Testis (tissue), 3 donors: ENCODE measurements around the gene AFAP1L2. TPM values are rescaled to one million over a fixed set of nuclear protein-coding genes. Genes with fewer than 3 reads are reported as not detected.

Experiments
- DNase-seq: peaks from one replicate; pipeline ENCODE4 v3.0.0-alpha.2; 2019
- H3K27ac ChIP-seq, 2 donors: fragments of 200-600 bp; sonication (generic); one replicate each; pipeline ENCODE4 v1.5.1; 2019
- H3K27me3 ChIP-seq: fragments of 200-600 bp; sonication (generic); one replicate; pipeline ENCODE4 v1.5.1; 2019
- H3K36me3 ChIP-seq: fragments of 200-600 bp; sonication (generic); one replicate; pipeline ENCODE4 v1.5.1; 2017; ENCODE audit warnings: low read depth; ENCODE audit errors: missing control alignments
- H3K4me1 ChIP-seq: fragments of 200-600 bp; sonication (generic); one replicate; pipeline ENCODE4 v1.5.1; 2019
- H3K4me3 ChIP-seq, 2 donors: fragments of 200-600 bp; sonication (generic); one replicate each; pipeline ENCODE4 v1.5.1; 2017 to 2019
- H3K9me3 ChIP-seq: fragments of 200-600 bp; sonication (generic); one replicate; pipeline ENCODE4 v1.5.1; 2017
- CTCF ChIP-seq, 3 experiments: fragments of 450-650 bp in 2 of 3; fragments of 200-600 bp in 1 of 3; sonication (generic) in 1 of 3; IDR thresholded peaks; one replicate each; pipeline ENCODE4 v1.5.1; 2016 to 2019; ENCODE audit warnings: antibody characterized with exemption in 3 of 3, mild to moderate bottlenecking in 2 of 3, moderate library complexity in 1 of 3
- POLR2A ChIP-seq: fragments of 450-650 bp; IDR thresholded peaks from one replicate; pipeline ENCODE4 v1.6.1; 2017; ENCODE audit warnings: antibody characterized with exemption, mild to moderate bottlenecking, moderate library complexity
- WGBS, 2 donors: methylation state at CpG; one replicate each; pipeline ENCODE4 v1.1.5; 2018; 5-methylcytosine and 5-hydroxymethylcytosine counted together
- intact Hi-C: fragments of 100-400 bp; cut with DNase I; formaldehyde crosslinking; loops from one replicate; pipeline ENCODE4 v1.15.1; 2023; ENCODE audit warnings: low total_unique reads
- polyA plus RNA-seq: library from polyadenylated mRNA; stranded (reverse); fragments of 350-450 nt; fragmentation: Illumina TruSeq; extraction: RNeasy Lipid Tissue Mini Kit (QIAGEN cat#74804); gene quantifications from one replicate; pipeline ENCODE4 v1.2.3, GENCODE V29; 2014; ENCODE audit warnings: low read depth, low replicate concordance; ENCODE audit not compliant: insufficient read depth
- total RNA-seq, 2 donors: library from RNA; depleted of rRNA; stranded (reverse); fragments of >200 nt; gene quantifications; one replicate each; pipeline ENCODE4 v1.2.3, GENCODE V29; 2016

The AFAP1L2 gene
- total and polyA plus RNA-seq, 3 donors from 2014 or later = 4.0 to 7.4 (median 6.9) TPM

- 83 to 88% methylated on average over 3 of the region's 3 CpGs for WGBS, 2 donors
- no peaks in the 10 kb centered on the region for H3K36me3 ChIP-seq
- H3K27me3 ChIP-seq = no peaks in the 10 kb centered on the region
- intact Hi-C loops = no loop called here
- DNase-seq = no peak
- H3K9me3 ChIP-seq = no peaks in the 10 kb centered on the region
- no peak for TF ChIP-seq CTCF (IDR thresholded peaks at IDR 0.05)
- TF ChIP-seq POLR2A = no peak
- H3K27ac ChIP-seq = no peak overlapping the region
- no peak overlapping the region for H3K4me3 ChIP-seq
- no peaks in the 10 kb centered on the region for H3K4me1 ChIP-seq
Observed at GRCh38 chr10:114271075-114271778, 133.1 kb downstream of the AFAP1L2 start.

GRCh38 chr10:114266521-114266920 lies 137.8 kb downstream of the AFAP1L2 start:
- Histone ChIP-seq H3K27ac (no peak overlapping the region), H3K36me3 (no peaks in the 10 kb centered on the region), H3K27me3 (no peaks in the 10 kb centered on the region), H3K9me3 (no peaks in the 10 kb centered on the region), H3K4me1 (no peaks in the 10 kb centered on the region), H3K4me3 (no peak overlapping the region)
- TF ChIP-seq CTCF (IDR thresholded peaks at IDR 0.05) = no peak
- no peak for TF ChIP-seq POLR2A
- 61 to 63% methylated on average over 5 of the region's 5 CpGs for WGBS, 2 donors
- intact Hi-C loops = no loop called here
- DNase-seq = no peak

DNA sequence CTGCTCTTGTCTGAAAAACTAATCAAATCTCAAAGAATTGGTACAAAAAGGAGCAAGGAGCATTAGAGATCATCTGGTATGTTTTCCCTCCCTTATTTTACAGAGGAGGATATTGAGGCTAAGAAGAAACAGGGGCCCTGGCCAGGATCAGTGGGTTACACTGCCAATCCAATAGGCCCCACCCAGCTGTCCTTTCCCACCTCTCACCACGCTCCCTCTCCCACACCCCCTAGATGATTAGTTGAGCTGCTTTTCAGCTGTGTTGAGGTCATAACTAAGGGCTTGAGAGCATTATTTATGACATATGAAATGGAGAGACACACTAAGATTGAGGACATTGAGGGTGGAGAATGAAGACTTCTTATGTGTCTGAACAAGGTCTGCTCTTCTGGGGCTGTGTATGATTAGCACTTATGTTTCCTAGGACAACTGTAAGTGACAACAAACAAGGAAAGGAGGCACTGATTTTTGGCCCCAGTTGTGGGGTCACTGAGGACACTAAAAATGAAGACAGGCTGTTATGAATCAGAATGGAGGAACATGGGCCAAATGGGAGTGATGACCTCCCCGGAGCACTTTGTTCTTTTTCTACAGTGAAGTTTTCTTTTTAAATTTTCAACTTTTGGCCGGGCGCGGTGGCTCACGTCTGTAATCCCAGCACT lies 138.8 kb downstream of the AFAP1L2 start:
- no peaks in the 10 kb centered on the region for H3K27me3 ChIP-seq
- peak; percentile 21 for DNase-seq
- no peaks in the 10 kb centered on the region for H3K36me3 ChIP-seq
- no peaks in the 10 kb centered on the region for H3K9me3 ChIP-seq
- intact Hi-C loops = no loop called here
- no peak overlapping the region for H3K27ac ChIP-seq
- WGBS, 2 donors = 59 to 63% methylated on average over 6 of the region's 6 CpGs
- TF ChIP-seq POLR2A (no peak), CTCF (IDR thresholded peaks at IDR 0.05) (no peak)
- H3K4me1 ChIP-seq = no peaks in the 10 kb centered on the region
- no peak overlapping the region for H3K4me3 ChIP-seq

DNA sequence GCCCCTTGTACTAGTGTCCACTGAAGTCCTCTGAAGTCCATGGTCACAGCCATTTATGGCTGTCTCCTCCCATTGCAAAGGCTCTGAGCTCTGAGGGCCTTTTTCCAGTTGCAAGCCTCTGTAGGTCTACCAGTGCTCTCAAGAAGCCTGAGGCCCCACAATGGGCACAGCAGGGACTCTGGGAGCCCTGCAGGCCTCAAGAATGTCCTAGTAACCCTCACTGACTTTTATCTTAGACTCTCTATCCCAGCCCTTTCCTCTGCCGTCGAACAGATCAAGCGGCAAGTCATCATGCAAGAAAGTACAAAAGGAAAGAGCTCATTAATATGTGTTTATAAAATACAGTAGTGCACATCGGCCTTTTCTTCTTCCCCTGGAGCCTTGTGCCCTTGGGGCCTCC lies 141.8 kb downstream of the AFAP1L2 start:
- H3K9me3 ChIP-seq = no peaks in the 10 kb centered on the region
- no peaks in the 10 kb centered on the region for H3K27me3 ChIP-seq
- intact Hi-C loops = no loop called here
- H3K27ac ChIP-seq = no peak overlapping the region
- no peaks in the 10 kb centered on the region for H3K4me1 ChIP-seq
- no peaks in the 10 kb centered on the region for H3K36me3 ChIP-seq
- no peak for DNase-seq
- no peak overlapping the region for H3K4me3 ChIP-seq
- WGBS, 2 donors = 70 to 86% methylated on average over 4 of the region's 4 CpGs
- TF ChIP-seq POLR2A (no peak), CTCF (IDR thresholded peaks at IDR 0.05) (no peak)
